Measurements from ENCODE around the gene B3GNT8.

DNA sequence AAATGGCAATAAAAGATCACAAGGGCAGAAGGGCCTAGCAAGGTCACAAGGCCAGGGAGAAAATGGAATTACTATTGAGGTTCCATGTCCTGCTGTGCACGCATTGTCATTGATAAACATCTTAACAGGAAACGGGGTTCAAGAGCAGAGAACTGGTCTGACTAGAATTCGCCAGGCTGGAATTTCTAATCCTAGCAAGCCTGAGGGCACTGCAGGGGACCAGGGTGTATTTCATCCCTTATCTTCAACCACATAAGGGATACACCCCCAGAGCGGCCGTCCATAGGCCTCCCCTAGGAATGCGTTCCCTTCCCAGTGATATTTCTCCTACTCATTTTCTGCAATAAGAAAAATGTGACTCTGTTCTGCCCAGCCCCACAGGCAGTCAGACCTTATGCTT, 35.3 kb upstream of the B3GNT8 start:
- TF ChIP-seq CTCF (IDR thresholded peaks at IDR 0.05; ENCODE audit: control extremely low read depth in 1 of 3, insufficient read depth in 1 of 3, low read depth in 1 of 3, low read length in 3 of 3) (no peak), EZH2 (IDR thresholded peaks at IDR 0.05; ENCODE audit: low read depth, low read length, severe bottlenecking) (no peak), RAD21 (IDR thresholded peaks at IDR 0.05 in 1 of 2, conservative IDR thresholded peaks at IDR 0.05 in 1 of 2; ENCODE audit: low read depth in 2 of 2, low read length in 2 of 2) (no peak), BRCA1 (IDR thresholded peaks at IDR 0.05; ENCODE audit: low read depth, low read length) (no peak), SP4 (IDR thresholded peaks at IDR 0.05; ENCODE audit: low read length) (no peak), POLR2A (IDR thresholded peaks at IDR 0.05; ENCODE audit: control extremely low read depth in 1 of 2, low read depth in 2 of 2, low read length in 2 of 2) (no peak)
- TF ChIP-seq, protein P1, sequence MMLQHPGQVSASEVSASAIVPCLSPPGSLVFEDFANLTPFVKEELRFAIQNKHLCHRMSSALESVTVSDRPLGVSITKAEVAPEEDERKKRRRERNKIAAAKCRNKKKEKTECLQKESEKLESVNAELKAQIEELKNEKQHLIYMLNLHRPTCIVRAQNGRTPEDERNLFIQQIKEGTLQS (IDR thresholded peaks at IDR 0.05; ENCODE audit: insufficient read depth, low read depth, low read length) = no peak
- TF ChIP-seq, protein P2, sequence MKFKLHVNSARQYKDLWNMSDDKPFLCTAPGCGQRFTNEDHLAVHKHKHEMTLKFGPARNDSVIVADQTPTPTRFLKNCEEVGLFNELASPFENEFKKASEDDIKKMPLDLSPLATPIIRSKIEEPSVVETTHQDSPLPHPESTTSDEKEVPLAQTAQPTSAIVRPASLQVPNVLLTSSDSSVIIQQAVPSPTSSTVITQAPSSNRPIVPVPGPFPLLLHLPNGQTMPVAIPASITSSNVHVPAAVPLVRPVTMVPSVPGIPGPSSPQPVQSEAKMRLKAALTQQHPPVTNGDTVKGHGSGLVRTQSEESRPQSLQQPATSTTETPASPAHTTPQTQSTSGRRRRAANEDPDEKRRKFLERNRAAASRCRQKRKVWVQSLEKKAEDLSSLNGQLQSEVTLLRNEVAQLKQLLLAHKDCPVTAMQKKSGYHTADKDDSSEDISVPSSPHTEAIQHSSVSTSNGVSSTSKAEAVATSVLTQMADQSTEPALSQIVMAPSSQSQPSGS (IDR thresholded peaks at IDR 0.05; ENCODE audit: low read length) = no peak

Data from H1 (cell line).